NCI-H128 (cell line): Measurements from ENCODE around the gene GPC6.

ENCODE experiments used
- DNase-seq: peaks from one replicate; lab custom pipeline; 2025; ENCODE audit not compliant: unreplicated experiment; lab: John Stamatoyannopoulos, UW

GPC6 gene

DNA sequence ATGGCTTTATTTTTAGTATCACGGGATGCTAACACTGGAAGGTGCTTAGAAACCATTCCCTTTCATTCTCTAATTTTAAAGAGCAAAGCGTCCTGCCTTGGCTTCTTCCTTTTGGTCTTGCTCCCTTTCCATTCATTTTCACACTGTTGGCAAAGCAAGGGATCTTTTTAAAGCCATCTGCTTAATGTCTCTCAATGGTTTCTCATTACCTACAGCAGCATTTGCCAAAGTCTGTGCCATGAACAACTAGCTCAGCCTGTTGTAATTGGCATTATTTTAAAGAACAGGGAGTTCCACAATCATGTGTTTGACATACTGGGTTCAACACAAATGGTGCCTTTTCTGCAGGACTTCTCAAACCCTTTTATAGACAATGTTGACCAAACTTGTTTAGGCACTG lies 444.3 kb downstream of the GPC6 start:
- no peak for DNase-seq

DNA sequence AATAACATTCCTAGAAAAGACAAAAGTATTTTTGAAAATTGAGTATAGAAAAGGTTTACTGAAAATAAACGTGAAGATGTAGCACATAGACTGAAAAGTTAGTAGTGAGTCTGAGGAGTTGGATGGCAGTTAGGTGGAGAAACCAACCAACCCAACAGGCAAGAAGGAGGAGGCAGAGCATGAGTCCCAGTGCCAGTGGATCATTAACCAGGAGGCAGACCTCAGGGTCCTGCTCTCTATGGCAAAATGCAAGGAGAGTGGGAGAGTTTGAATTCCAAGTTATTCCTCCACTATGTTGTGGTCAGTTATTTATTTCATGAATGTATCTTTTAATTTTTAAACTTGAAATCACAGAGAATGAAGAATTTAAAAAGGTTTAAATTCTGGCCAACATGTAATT lies 446.4 kb downstream of the GPC6 start:
- no peak for DNase-seq

DNA sequence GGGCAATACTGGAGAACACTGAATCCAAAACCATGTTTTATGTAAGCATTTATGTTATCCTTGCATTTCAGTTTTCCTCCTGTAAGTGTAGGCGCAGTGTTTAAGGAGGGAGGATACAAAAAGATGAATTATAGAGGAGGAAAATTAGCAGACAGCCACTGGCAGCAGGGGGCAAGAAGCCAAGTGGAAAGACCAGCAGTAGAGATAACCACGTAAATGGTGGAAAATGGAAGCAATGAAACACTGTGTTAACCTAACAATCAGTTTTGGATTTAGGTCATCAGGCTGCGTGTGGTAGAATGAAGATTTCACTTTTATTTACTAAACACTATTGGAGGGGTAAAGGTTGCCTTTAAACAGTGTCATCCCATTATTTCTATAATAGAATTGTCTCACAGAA lies 447.3 kb downstream of the GPC6 start:
- no peak for DNase-seq

DNA sequence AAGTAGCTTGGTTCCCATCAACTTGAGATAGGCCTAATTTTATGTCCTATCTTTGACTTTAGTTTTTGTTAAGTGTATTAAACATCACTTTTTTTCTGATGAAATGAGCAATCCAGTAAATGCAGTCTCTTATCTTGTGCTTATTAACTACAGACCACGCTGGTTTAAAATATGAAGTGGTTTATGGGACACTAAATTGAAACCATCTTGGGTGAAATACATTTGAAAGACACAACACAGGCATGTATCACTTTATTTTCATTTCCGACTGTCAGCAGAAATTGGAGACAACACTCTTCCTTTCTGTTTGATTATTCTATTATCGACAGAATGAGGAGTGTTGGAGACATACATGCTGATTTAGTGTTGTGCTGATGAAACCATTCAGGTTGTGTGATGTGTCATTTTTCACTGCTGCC lies 447.7 kb downstream of the GPC6 start:
- no peak for DNase-seq

DNA sequence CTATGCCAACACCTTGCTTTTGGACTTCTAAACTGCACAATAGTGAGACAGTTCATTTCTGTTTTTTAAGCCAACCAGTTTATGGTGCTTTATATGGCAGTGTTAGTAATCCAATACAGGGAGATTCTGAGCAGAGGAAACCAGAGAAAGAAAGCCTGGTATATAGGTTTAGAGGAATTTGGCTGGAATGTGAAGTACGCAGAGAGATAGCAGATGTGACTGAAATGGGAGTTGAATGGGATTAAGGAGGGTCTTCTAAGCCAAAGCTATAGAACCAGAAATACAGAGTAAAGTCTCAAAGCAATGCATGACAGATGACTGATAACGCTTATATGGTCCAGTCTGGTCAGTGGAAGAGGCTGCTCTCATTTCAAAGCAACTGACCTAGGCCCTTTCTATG lies 453.7 kb downstream of the GPC6 start:
- no peak for DNase-seq

DNA sequence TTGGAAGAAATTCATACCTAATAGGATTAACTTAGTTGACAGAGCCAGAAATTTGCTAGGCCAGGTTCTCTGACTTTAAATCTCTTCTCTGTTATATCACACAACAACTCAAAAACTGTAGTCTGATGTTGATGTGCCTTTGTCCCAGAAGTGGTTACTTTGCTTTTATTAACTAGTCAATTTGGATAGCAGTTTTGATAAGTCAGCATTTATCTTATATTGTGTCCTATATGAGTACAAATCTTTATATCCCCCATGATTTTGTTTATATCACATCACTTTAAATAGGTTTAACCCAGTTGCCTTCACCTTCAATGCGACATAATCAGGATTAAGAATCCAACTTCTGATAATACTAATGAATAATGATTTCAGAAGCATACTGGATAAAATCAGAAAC lies 459.3 kb downstream of the GPC6 start:
- no peak for DNase-seq

DNA sequence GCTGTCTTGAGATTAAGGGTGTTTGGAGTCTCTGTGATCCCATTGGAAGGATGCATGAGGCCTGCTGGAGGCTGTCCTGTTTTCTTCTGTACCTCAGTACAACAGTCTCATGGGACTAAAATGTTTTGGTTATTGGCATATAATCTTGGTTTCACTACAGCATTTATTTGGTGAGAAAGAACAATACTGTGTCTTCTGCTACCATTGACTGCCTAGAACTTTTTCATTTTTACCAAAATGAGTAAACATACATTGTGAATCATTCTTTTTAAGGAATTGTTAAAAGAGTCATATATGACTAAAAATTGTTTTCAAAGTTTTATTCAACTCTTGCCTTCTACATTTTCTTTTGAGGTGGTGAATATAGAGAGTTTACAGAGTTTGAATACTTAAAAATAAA lies 459.8 kb downstream of the GPC6 start:
- DNase-seq, result no peak

DNA sequence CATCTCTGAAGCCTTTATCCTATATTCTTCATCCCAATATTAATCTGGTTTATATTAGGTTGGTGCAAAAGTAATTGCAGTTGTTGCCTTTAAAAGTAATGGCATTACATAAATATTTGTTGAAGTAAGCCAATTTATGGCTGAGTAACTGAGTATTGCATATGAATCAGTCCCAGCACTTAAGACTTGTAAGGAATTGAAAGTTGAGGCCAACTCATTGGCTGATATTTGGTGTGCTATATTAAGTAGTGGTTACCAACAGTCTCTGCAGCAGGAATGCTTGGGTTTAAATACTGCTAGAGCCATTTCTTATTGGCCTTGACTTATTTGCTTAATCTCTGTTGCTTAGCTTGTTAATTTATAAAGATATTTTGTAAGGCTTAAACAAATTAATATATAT lies 460.7 kb downstream of the GPC6 start:
- DNase-seq, result no peak

DNA sequence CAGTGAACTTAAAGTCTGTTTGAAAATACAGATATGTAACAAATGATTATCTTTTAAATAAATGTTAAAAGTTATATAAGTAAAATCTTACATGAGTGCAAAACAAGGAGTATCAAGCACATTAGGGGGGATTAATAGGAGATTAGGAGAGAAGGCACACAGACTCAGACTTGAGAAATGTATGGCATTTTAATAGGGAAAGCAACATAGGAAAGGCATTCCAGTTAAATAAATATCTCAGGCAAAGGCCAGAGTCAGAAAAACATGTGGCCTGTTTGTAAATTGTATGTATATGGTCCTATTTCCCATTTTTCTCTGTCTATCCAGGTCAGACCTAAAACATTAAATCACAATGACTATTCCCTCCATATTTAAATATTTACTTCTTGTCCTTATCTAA lies 462.7 kb downstream of the GPC6 start:
- DNase-seq, result no peak

DNA sequence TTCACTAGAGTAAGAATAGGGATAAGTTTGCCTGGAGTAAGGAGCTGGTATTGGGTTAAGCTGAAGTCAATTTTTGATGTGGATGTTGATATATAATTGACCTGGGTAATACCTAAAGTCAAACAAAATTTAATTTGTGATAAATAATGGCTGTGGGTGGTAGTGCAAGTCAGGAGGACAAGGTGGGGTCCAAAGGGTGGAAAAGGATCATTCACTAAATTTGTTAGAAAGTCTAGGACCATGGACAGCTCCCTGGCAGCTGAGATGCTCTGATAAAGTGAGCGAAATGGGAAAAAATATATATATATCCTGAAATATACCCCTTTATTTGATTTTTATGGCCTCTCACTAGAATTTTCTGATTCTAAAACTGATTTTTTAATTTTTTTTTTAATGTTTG lies 463.5 kb downstream of the GPC6 start:
- no peak for DNase-seq

DNA sequence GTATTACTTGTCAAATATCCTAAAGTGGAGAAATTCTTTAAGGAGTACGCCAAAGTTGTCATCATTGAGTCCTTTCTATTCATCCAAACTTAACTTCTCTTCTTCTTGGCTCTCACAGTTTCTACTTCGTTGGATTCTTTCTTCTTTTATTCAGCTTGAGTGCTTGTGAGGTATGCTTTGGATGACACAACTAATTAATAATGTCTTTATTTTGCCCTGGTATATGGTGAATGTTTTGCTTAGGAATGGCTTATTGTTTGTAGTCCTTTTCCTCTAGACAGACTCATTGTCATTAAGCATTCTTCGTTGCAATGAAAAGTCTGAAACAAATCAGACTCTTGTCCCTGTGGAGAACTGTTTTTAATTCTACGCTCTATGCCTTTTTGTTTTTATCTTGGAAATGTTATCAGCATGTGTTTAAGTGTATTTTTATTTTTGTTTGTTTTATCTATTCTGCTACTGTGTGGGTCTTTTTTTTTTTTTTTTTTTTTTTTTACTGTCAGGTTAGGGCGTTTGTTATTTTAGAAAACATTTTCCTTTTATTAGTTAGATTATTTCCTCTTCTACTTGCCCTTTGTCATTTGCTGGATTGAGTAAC lies 471.5 kb downstream of the GPC6 start:
- no peak for DNase-seq

DNA sequence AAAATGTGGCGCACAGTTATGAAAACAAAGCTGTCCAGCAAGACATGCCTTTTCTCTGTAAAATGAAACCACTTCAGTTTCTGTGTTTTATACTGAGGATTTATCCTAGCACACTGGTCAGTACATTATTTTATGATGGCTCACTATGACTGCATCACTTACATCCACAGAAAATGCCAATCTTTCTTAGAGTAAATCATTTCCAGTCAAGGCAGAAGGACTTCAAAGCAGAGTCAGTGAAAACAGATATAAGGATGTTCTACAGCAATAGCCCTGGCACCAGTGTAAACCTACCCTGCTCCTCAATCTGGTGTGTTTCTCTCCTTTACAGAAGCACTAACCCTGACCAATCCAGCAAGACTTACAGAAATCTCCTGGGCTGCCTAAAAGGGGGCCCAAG lies 473.5 kb downstream of the GPC6 start:
- no peak for DNase-seq

DNA sequence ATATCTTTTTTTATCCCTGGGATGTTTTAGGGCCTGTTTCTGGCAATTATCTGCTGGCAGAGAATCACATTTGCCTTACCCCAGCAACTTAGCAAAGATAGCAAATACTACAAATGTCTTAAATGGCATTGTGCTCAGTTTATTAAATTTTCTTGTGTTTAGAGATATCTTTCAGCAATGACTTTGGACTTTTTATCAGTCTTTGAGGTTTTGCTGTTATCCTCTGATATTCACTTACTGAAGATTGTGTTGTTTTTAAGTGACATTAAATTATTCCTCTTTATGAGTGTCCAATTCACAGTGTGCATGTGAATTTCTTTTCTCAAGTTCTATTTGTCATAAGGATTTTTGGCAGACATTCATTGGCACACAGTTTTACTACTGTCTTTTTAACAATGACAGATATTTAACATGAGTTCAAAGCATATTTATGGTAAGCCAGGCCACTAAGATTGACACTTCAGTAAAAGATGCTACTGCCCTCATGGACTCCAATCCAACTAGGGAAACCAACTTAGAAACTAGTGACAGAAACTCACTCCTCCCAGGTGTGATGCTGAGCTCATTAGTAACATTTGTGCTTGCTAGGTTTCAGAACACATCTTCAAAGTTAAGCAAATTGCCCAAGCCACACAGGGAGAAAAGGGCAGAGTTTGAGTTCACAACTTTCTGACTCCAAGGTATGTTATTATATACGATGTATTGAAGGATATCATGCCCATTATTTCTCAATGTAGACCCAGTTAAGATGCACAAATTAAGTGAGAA lies 481.9 kb downstream of the GPC6 start:
- no peak for DNase-seq

DNA sequence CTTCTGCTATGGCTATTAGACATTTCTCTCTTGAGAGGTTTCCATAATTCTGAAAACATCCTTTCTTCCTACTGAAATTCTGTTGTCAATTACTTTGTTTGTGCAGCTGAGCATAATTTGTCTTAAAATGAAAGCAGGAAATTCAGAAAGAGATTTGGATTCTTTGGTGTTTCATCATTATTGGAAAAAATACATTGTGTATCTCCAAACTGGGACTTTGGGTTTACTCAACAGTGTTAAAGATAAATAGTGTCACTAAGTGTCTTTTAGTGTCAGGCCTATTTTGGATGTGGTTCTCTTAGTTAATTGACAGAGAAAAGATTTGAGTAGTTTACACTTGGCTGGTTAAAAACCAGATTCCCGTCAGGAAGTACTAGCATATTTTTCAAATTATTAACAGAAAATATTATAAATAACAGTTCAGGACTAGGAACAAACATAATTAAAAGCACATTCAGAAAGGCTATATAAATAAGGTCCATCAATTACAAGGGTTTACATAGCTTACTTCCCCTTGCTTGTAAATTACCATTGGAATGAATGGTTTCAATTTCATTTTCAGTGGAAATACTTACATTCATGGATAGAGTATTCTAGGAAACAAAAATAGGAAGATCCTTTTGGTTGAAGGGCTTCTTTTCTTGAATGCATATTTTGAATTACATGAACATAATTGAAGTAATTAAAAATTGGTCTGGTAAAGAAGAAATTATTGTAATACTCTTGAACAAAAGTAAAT lies 483.1 kb downstream of the GPC6 start:
- DNase-seq, result no peak

DNA sequence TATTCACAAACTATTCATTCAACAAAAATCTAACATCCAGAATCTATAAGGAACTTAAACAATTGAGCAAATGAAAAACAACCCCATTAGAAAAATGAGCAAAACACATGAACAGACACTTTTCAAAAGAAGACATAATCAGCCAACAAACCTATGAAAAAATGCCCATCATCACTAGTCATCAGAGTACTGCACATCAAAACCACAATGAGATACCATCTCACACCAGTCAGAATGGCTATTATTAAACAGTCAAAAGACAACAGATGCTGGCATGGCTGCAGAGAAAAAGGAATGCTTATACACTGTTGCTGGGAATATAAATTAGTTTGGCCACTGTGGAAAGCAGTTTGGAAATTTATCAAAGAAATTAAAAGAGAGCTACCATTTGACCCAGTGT lies 487.6 kb downstream of the GPC6 start:
- DNase-seq, result no peak

DNA sequence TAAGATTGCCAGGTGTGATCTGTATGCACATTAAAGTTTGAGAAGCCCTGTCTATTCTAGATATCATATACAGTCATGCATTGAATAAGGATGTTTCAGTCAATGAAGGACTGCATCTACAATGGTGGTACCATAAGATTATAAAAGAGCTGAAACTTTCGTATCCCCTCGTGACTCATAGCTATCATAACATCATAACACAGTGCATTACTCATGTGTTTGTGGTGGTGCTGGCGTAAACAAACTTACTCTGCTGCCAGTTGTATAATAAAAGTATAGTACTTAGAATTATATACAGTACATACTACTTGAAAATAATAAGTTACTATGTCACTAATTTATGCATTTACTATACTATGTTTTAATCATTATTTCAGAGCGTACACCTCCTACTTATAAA lies 489.3 kb downstream of the GPC6 start:
- no peak for DNase-seq

DNA sequence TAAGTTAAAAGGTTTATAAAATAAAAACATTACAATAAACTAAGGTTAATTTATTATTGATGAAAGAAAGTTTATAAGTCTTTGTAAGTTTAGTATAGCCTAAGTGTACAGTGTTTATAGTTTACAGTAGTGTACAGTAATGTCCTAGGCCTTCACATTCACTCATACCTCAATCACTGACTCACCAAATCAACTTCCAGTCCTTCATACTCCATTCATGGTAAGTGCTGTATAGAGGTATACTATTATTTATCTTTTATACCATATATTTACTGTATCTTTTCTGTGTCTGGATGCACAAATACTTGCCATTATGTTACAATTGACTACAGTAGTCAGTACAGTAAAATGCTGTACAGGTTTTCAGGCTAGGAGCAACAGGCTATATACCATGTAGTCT lies 490.0 kb downstream of the GPC6 start:
- DNase-seq, result no peak

DNA sequence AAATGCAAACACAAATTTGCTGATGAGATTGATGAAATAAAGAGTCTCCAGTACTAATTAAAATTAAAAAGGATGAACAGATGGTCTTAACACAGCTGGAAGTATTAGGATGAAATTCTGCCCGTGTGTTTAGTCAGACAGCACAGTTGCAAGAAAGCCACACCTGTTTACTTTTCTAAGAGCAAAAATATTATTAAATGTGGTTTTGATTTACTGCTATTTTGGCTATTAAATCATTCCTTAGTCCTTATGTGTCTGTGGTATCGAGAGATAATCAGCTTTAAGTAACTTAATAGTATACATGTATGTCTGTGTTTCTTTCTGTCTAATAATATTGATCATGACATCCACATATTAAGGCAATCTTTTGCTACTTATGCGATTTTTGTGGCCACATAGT lies 494.9 kb downstream of the GPC6 start:
- no peak for DNase-seq

DNA sequence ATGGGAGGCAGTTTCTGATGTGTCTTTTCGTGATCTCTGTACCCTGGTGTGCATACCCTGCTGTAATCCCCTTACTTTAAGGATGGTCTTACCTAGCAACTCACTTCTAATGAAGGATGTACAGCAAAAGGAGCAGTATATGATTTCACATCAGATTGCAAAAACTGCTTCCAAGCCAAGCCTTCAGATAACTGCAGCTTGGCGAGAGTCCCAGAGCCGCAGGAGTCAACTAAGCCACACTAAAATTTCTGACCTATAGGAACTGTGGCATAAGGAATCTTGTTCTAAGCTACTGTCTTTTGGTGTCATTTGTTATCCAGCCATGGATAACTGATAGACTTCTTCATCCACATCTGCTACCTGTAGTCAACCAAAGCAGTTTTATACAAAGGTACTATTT lies 496.7 kb downstream of the GPC6 start:
- no peak for DNase-seq

DNA sequence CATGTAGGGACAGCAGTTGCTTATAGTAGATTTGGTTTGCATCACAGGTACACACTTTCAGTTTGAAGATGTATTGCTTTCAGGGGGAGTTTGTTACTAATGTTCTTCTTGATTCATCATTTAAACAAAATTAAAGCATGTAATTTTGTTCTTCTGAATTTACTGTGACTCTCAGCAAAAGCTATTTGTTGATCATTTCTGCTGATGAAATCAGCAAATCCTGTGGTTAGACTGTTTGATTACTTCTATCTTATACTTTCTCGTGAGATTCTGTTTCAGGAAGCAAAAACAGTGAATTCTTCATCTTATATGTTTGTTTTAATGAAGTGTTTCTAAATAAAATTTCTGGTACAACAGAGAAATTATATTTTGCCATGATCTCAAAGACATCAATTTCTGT lies 497.6 kb downstream of the GPC6 start:
- no peak for DNase-seq

DNA sequence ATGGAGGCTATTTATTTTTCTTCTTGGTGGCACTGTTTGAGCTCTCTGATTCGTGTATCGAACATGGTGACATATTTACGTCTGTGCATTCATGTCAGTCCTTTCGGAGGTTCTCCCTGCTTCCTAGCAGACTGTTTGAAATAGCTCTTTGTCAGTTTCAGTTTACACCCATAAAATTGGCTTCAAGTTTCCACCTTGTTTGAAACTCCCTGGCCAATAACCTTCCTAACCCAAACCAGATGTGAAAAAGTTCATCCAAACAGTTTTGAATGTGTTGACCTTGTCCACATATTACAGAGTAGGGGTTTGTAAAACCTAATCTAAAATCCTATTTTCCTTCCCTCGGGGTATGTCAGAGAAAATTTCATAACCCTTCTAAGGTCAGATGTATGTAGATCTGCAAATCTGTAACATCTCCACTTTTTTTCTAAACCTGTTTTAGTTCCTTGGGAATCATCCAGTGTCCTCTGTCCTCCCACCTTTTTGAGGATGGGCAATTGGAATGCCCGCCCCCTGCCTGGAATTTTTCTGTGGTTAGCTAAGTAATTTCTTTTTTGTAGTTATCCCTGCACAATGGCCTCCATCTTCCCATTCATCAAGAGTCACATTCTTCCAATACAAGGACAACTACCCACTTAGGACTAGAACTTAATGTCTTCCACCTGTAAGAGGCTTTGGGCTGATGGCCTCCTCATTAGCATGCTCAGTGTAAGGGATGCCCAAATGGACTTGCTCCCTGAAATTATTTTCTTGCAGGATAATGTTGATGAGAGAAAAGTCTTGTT lies 499.8 kb downstream of the GPC6 start:
- no peak for DNase-seq
